Psoas muscle (tissue), 8 donors: Measurements from ENCODE around the gene HNRNPUL2. TPM values are rescaled to one million over a fixed set of nuclear protein-coding genes. Genes with fewer than 3 reads are reported as not detected.
A peak's percentile ranks its signal among the peaks of the same experiment; 100 is the strongest.

ENCODE experiments used
- ATAC-seq, 4 donors: fragments of 200-7000 bp; cut with Tn5 transposase; one replicate each; pipeline ENCODE4 v1.9.1; 2020; ENCODE audit warnings: moderate library complexity in 3 of 4, mild to moderate bottlenecking in 2 of 4
- DNase-seq, 2 donors: peaks; one replicate each; pipeline ENCODE4 v3.0.0-alpha.2; 2020
- H3K27ac ChIP-seq: fragments of 200-600 bp; one replicate; pipeline ENCODE4 v1.8.0; 2022
- H3K27me3 ChIP-seq, 3 donors: fragments of 200-600 bp in 1 of 3; one replicate each; pipeline versions ENCODE4 v1.6.1 to v1.8.0; 2013 to 2022; ENCODE audit warnings: low read length in 2 of 3, mild to moderate bottlenecking in 2 of 3, moderate library complexity in 1 of 3; ENCODE audit not compliant: insufficient read depth in 3 of 3
- H3K36me3 ChIP-seq, 2 donors: fragments of 200-600 bp in 1 of 2; one replicate each; pipeline versions ENCODE4 v1.6.1 to v1.8.0; 2013 to 2022; ENCODE audit warnings: low read depth in 1 of 2, mild to moderate bottlenecking in 1 of 2, moderate library complexity in 1 of 2; ENCODE audit not compliant: insufficient read depth in 1 of 2
- H3K4me1 ChIP-seq: fragments of 200-600 bp; one replicate; pipeline ENCODE4 v1.8.0; 2022
- H3K4me3 ChIP-seq: fragments of 200-600 bp; one replicate; pipeline ENCODE4 v1.8.0; 2022; ENCODE audit warnings: mild to moderate bottlenecking
- H3K9me3 ChIP-seq: fragments of 200-600 bp; one replicate; pipeline ENCODE4 v1.8.0; 2022
- WGBS, 3 donors: extraction: QIAGEN DNeasy Blood & Tissue Kit; methylation state at CpG; one replicate each; pipeline versions ENCODE4 v1.1.6 to v1.1.7; 2013; 5-methylcytosine and 5-hydroxymethylcytosine counted together
- intact Hi-C, 2 donors: fragments of 100-400 bp; cut with DNase I; formaldehyde crosslinking; loops; one replicate each; pipeline versions ENCODE4 v1.11.0 to v1.14.2; 2022
- polyA plus RNA-seq, 3 donors: library from polyadenylated mRNA; stranded (reverse); fragments of 200-250 nt; gene quantifications; one replicate each; pipeline ENCODE4 v1.2.3, GENCODE V29; 2013
- total RNA-seq, 4 donors: library from RNA; stranded (reverse); fragmentation: NEBNext Ultra II Directional in 2 of 4; extraction: Animal tissue kit (Norgen Biotek cat#: 25700) in 2 of 4; gene quantifications; one replicate each; pipeline versions ENCODE4 v1.2.1 to v1.2.4, GENCODE V29; 2021 to 2023
- TF ChIP-seq, protein P1 (sequence below): fragments of 200-600 bp; IDR thresholded peaks from one replicate; pipeline ENCODE4 v1.8.0; 2022; ENCODE audit warnings: antibody characterized with exemption
- donor health status: healthy with polysubstance abuse.
- donor health status: DM: no; HTN: no; CAD: no; lungs with moderate emphysema.
- donor health status: Bipolar disorder and iron deficiency.
- donor health status: healthy.
- donor health status: DM: yes; HTN: yes; CAD: no.
- donor health status: DM: no; HTN: no; CAD: no.
- donor health status: DM: no; HTN: no; CAD: no.
- donor health status: DM: yes; HTN: yes; CAD: no.

HNRNPUL2 gene
- total and polyA plus RNA-seq, 7 donors = 23.8 to 39.7 (median 30.8) TPM

DNA sequence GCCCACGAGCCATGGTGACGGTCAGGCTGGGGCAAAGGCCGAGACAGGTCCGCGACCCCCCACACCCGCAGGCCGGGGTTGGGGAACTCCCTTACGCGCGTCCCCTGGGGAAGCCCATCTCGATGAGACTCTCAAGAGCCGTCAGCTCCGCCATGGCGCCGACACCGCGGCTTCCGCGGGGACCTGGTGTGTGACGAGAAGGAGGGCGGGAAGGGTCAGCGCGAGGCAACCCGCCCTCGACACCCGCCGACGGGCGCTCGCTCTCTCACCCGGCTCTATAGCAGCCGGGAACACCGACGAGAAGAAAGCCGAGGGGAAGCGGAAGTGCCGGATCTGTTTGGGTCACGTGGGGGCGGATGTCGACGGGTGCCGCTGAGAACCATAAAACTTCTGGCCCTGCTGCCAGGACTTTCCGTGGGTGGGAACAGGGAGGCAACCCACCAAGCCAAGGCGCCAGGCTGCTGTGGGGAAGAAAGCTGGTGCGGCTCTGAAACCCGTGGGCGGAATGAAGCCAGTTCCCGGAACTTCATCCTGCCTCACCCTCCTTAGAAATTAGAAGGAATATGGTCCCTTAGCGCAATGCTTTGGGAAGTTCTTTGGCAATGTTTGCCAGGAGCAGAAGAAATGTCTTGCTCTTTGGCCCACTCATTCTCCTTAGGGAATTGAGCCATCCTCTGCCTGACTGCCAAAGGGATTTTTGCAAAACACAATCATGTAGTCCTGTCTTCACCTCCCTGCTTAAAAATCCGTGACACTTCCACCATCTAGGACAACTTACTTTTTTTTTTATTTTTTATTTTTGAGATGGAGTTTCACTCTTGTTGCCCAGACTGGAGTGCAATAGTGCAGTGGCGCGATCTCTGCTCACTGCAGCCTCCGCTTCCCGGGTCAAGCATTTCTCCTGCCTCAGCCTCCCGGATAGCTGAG lies 48.2 kb downstream of the HNRNPUL2 start, which contains the start of gene UBXN1:
Gene UBXN1, minus strand, starts transcription at position 304 of the 927 bp plus-strand sequence. Its CDS starts 150 bp downstream, at position 154.
- H3K36me3 ChIP-seq = peaks cover 6 to 42% of the 10 kb centered on the region in 2 donors
- H3K4me3 ChIP-seq = peak within 1 kb of the TSS; percentile 87
- ATAC-seq (peak; percentile 88 to 93 (median 90)), DNase-seq (peak; percentile 94 to 96)
- H3K27ac ChIP-seq = peak within 1 kb of the TSS; percentile 91
- 1 to 3% (median 2%) methylated on average over 55 of the region's 55 CpGs for WGBS, 3 donors
- TF ChIP-seq, protein P1, sequence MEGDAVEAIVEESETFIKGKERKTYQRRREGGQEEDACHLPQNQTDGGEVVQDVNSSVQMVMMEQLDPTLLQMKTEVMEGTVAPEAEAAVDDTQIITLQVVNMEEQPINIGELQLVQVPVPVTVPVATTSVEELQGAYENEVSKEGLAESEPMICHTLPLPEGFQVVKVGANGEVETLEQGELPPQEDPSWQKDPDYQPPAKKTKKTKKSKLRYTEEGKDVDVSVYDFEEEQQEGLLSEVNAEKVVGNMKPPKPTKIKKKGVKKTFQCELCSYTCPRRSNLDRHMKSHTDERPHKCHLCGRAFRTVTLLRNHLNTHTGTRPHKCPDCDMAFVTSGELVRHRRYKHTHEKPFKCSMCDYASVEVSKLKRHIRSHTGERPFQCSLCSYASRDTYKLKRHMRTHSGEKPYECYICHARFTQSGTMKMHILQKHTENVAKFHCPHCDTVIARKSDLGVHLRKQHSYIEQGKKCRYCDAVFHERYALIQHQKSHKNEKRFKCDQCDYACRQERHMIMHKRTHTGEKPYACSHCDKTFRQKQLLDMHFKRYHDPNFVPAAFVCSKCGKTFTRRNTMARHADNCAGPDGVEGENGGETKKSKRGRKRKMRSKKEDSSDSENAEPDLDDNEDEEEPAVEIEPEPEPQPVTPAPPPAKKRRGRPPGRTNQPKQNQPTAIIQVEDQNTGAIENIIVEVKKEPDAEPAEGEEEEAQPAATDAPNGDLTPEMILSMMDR = no peak
- H3K27me3 ChIP-seq = no peaks in the 10 kb centered on the region
- intact Hi-C loops = no loop called here
- H3K4me1 ChIP-seq = peaks cover 32% of the 10 kb centered on the region
- no peaks in the 10 kb centered on the region for H3K9me3 ChIP-seq

DNA sequence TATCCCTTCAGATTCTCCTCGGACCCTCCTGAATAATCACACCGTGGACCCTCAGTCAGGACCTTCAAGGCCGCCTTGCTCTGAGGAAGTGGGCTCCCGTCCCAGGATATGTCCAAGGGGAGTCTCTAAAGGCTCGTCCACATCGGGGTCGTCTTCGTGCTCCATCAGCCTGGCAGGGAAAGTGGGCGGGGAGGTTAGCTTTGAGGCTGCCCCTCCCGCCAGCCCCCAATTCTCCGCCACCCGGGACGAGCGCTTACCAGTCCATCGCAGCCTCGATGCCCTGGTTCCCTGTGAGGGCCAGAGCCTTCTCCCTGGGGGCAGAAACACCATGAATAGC lies 48.9 kb downstream of the HNRNPUL2 start:
- Histone ChIP-seq H3K36me3 (peaks cover 6 to 48% of the 10 kb centered on the region in 2 donors), H3K9me3 (no peaks in the 10 kb centered on the region), H3K27ac (peak overlapping the region; percentile 91), H3K4me1 (peaks cover 32% of the 10 kb centered on the region), H3K27me3 (no peaks in the 10 kb centered on the region), H3K4me3 (peak overlapping the region; percentile 87)
- ATAC-seq (peak in 2 of 4 donors; percentile 0 to 7), DNase-seq (no peak)
- intact Hi-C loops = no loop called here
- 2 to 4% (median 2%) methylated on average over 16 of the region's 16 CpGs for WGBS, 3 donors
- TF ChIP-seq, protein P1 = no peak

DNA sequence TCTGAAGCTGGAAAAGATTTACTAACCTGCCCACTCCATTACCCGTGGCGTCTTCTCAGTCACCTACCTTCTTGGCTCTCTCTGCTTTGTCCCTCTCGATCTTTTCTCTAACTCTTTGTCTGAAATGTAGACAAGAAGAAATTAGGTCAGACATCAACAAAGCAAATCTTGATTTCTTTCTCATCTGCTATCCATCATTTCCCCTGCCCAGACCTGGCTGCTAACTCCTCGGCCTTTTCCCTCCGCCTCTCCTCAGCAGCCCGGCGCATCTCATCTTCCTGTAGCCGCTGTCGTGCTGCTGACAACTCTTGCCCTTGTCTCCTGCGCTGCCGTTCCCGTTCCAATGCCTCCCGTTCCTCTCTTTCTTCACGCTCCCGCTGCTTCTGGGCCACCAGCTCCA lies 49.5 kb downstream of the HNRNPUL2 start:
- peaks cover 39% of the 10 kb centered on the region for H3K4me1 ChIP-seq
- intact Hi-C loops = no loop called here

DNA sequence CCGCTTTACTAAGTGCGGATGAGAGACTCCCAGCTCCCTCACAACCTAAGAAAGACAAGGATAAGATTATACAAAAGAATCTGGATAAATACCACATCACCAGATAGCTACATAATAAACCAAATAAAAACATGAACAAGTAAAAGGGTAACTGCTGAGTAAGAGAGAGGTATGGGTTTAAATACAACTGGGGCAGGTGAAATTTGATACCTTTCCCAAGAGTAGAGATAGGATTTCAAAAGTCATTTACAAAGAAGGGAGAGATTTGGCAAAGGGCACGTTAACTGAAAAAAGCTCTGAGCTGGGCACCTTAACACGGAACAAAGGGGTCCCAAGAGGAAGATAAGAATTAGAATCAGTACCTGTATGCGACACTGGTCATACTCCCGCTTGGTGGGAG lies 50.1 kb downstream of the HNRNPUL2 start:
- intact Hi-C loops = no loop called here
- peak overlapping the region; percentile 87 for H3K4me3 ChIP-seq
- no peaks in the 10 kb centered on the region for H3K9me3 ChIP-seq
- peak overlapping the region; percentile 91 for H3K27ac ChIP-seq
- H3K4me1 ChIP-seq = peaks cover 45% of the 10 kb centered on the region
- WGBS, 3 donors = 29 to 48% (median 40%) methylated on average over 6 of the region's 6 CpGs
- ATAC-seq (peak in 1 of 4 donors; percentile 15), DNase-seq (no peak)
- TF ChIP-seq, protein P1 = no peak
- peaks cover 6 to 53% of the 10 kb centered on the region in 2 donors for H3K36me3 ChIP-seq
- no peaks in the 10 kb centered on the region for H3K27me3 ChIP-seq

More for the DNA sequence above, 49.5 kb downstream of the HNRNPUL2 start:
- Histone ChIP-seq H3K36me3 (peaks cover 6 to 53% of the 10 kb centered on the region in 2 donors), H3K4me3 (peak overlapping the region; percentile 87), H3K27ac (peak overlapping the region; percentile 91), H3K27me3 (no peaks in the 10 kb centered on the region), H3K9me3 (no peaks in the 10 kb centered on the region)
- TF ChIP-seq, protein P1 = no peak
- ATAC-seq (no peak), DNase-seq (no peak)
- WGBS, 3 donors = 63 to 75% (median 70%) methylated on average over 15 of the region's 15 CpGs
